Esophagus mucosa (tissue), 1 donor: ENCODE measurements around the gene KDM7A. TPM values are rescaled to one million over a fixed set of nuclear protein-coding genes. Genes with fewer than 3 reads are reported as not detected.

Experiments
- ATAC-seq: fragments of 200-7000 bp; cut with Tn5 transposase; one replicate; pipeline ENCODE4 v1.9.1; 2020
- total RNA-seq: library from RNA; stranded (reverse); gene quantifications from one replicate; pipeline ENCODE4 v1.2.4, GENCODE V29; 2023
- donor health status: DM: yes; HTN: yes; CAD: no.

Gene KDM7A
- total RNA-seq, 1 donor from 2014 or later = 22.3 TPM

DNA sequence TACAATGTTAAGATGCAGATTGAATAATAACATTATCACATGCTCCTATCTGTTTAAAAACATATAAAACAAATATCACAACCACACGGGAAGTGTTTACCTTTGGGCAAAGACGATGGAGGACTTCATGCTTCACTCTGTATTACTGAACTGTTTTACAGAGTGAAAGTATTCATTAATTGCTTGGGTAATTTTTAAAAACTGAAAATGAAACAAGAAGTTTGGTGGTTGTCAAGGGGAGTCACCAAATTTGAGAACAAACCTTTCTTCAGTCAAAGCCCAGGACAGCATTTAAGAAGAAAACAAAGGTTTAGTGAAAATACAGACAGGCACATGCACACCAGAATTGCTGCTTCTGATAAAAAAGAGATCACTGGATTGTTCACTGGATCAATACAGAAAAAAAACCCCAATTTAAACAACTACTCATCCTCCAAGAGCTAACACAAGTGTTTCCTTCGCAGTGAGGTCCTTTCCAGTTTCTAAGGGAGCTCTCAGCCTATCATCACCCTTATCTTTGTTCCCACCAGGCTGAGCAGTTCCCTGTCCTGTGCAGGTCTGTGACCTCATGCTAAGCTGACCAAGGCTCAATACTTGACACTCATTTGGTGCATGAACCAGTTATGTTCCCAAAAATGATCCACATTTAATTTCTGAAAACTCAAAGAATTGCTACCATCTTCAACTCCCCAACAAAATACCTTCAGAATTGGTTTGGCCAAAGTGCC is 122.8 kb downstream of the KDM7A start:
- ATAC-seq = no peak

DNA sequence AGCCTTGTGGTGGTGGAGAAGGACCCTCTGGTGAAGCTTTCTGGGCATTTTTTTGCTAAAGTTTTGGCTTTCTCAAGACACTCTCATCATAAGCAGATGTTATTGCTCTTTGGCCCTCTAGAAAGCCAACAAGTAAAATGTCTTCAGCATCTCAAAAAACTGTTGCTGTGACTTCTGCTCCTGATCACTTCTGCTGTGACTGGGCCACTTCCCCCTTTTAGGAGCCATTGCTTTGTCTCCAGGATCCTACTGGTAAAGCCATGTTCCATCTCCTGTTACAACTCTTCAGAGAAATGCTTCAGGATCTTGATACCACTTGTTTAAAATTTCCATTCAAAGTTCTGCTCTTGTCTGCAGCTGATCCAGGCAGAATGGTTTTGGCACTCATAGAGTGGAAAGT is 125.0 kb downstream of the KDM7A start:
- no peak for ATAC-seq

DNA sequence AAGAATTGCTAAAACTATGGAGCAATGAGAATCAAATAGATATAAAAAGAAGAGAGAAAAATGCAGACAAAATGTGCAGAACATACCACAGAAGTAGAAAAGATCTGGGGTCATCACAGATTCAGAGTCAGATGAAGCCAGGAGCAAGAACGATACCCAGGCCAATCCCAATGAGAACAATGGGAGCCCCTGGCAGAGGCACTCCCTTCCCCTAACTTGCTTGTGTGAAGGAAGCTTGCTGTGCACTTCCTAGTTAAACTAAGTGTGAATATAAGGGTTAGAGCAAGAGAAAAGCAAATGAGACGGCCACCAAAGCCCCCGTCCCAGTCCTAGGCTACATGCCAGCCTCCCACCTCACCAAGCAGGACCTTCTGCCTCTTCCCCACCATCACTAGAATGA is 126.7 kb downstream of the KDM7A start:
- no peak for ATAC-seq

DNA sequence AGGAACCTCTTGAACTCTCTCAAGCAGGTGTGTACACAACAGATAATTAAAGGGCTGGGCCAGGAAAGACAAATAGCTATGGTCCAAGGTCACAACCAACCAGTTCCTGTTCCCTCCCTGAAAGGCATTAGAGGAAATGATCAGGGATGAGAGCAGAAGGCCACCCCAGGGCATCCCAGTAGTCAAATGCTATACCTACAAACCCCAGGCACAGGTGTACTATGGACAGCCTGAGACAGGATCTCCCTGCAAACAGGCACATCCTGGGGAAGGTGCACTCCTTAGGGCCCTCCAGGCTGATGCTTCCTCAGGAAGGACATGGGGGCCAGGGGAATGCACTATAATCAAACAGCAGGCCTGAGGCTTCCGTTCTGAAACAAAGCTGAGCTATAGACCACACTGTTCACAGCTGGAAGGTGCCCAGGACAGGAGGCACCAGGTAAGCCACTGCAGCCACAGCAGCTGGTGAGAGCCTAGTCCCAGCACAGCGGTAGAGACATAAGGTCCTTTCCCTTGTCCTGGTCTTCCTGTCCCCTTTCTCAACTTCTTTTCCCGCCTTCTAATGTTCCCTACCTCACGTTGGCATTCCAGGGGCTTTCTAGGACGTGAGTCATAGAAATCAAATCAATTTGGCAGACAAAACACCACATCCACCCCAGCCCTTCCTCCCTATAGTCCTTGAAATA is 127.3 kb downstream of the KDM7A start:
- ATAC-seq = peak; percentile 78

DNA sequence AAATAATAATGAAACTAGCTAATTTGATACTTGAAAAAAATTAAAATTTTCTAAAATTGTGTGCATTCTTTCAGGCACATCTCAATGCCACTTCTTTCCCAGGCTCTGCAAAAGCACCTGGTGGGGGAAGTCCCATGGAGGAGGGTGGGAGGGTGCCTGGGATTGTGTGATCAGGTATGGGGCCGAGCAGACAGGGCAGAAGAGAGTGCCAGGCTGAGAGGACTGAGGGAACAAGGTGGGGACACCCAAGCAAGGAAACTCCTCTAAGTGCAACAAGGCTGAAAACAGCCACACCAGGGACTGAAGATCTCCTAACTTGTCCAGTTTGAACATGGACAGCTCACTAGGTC is 127.8 kb downstream of the KDM7A start:
- no peak for ATAC-seq

DNA sequence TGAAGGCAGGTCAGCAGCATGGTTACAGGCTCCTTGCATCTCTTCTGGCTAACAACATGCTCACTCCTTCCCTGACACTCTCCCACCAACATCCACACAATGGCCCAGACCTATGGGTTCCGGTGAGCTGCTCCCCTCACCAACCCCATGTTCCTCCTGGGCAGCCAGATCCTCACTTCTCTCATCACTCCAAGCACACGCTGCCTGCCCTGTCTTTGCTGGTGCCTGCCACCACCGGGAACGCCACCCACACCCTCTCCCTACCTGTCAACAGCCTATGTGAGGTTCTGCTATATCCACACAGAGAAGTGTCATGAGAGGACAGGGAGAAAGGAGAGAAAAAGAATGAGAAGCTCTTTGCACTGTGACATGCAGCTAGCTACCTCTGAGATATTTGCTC is 128.6 kb downstream of the KDM7A start:
- no peak for ATAC-seq

DNA sequence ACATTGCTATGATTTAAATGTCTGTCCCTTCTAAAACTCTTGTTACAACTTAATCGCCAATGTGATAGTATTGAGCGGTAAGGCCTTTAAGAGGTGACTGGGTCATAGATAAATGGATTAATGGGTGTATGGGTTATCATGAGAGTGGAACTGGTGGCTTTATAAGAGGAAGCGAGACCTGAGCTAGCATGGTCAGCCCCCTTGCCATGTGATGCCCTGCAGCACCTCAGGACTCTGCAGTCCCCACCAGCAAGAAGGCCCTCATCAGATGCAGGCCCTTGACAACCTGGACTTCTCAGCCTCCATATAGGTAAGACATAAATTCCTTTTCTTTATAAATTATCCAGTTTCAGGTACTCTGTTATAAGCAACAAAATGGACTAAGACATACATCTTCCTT is 129.6 kb downstream of the KDM7A start:
- ATAC-seq = no peak

DNA sequence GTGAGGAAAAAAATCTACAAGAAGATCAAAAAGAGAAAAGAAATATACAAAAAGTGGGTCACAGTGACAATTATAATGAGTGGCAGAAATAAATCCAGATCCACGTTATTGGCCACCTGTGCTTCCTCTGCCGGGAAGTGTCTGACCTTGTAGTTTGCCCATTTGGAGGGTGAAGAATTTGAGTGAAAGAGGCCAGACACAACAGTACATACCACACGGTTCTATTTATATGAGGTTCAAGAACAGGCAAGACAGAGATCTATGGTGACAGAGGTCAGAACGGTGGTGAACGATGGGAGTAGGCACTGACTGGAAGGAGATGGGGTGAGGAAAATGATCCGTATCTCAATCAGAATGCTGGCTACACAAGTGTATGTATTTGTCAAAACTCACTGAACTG is 131.1 kb downstream of the KDM7A start:
- ATAC-seq = no peak

DNA sequence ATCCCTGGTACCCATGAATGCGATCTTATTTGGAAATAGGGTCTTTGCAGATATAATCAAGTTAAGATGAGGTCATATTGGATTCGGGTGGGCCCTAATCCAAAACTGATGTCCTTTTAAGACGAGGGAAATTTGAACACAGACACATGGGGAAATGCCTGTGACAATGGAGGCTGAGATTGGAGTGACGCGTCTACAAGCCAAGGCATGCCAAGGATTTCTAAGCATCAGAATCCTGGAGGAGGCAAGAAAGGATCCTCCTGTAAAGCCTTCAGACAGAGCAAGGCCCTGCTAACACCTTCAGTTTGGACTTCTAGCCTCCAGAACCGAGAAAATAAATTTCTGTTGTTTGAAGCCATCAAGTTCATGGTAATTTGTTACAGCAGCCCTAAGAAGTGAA is 132.5 kb downstream of the KDM7A start:
- no peak for ATAC-seq

DNA sequence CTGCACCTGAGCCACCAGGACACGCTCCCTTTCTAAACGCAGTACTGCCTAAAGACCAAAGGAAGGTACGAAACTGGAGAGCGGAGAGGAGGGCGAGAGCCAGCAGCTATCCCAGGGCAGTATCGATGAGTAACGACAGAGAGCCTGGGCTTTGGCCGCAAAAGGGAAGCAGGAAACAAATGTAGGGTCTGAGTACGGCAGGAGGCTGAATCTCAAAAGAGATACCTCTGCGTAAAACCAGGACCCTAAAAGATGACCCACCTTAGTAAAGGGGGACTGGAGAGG is 134.5 kb downstream of the KDM7A start:
- no peak for ATAC-seq

DNA sequence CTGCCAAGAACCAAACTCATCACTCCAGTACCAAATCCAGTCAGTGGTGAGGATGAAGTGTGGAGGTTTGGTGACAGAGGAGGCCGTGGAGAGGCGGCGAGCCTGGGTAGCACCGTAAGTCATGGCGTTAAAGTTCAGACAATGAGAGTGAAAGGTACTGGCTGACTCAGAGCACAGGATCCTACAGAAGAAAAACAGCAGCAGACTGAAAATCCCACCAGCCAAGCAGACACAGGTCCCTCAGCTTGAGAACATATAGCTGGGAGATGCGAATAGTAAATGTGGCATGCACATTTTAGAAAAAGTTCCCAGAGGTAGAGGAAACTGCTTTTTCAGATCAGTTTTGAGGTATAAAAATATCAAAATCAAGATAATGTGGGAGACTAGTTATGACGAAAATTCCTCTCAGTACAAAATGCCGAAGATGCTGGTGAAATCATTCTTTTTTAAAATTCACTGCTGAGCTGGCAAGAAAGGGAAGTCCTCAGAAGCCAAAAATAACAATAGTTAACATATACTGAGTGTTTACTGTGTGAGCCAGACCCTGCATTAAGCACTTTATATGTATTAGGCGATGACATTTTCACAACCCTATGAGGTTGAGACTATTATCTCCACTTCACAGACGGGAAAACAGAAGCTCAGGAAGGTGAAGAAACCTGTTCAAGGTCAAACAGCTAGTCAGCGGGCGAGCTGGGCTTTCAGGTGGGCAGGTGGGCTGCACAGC is 135.0 kb downstream of the KDM7A start:
- no peak for ATAC-seq

DNA sequence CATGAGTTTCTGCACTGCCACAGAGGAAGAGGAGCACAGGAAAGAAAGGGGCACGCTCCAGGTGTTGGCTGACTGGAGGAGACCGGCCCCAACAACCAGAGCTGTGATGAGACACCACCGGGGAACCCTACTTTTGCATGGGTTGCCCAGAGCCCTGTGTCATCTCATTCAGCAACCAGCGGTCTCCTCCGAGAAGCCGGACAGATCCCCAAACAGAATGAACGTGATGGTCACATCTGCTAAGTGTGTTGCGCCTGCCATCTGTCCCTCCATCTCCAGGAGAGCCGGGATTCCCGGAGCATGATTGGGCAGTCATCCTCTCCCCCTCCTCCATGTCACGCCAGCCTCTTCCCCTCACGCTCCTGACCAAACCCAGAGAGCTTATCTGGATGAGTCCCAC is 136.9 kb downstream of the KDM7A start:
- no peak for ATAC-seq

DNA sequence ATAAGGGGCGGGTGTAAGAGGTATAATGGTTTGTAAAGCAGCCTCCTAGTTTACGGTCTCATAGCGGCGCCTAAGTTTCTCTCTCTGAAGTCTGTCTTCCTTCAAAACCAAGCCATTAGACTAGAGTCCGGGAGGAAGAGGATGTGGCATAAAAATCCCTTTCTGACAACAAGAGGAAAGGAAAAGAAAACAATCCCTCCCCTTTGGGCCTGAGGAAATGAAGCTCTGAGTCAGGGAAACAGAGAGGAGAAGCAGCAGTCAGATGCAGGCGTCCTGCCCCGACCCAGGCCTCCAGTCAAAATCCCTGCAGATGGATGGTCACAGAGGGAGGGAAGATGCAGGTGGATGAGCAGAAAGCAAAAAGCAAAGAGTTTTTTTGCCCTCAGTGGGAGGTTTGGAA is 137.7 kb downstream of the KDM7A start:
- no peak for ATAC-seq

DNA sequence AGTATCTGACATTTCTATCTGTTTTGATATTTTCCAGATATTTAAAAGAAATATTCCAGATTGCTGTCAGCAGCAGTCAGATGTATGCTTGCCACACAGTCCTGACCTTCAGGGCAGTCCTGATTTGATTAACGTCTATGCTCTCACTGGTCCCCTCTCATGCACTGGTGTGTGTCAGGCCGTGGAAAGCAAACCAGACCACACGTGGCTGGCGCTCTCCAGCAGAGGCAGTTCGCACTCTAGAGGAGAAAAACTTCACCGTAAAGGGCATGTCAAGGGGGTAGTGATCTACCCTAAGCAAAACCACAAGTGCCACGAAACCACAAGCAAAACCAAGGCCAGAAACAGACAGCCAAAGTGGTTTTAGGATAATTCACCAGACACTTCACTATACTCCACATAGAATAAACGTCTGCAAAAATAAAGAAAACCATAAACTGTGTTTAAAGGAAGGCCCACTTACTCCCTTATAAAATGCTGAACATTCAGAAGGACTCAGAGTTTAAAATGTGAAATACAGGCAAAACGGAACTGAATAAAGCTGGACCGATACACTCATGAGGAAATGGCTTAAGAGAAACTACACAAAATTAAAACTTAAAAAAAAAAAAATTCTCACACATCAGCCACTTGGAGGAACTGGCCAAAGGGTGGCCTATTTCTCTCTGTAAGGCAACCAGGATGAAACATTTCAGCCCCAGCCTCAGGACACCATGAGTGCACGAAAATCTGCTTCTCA is 140.4 kb downstream of the KDM7A start:
- ATAC-seq = no peak

DNA sequence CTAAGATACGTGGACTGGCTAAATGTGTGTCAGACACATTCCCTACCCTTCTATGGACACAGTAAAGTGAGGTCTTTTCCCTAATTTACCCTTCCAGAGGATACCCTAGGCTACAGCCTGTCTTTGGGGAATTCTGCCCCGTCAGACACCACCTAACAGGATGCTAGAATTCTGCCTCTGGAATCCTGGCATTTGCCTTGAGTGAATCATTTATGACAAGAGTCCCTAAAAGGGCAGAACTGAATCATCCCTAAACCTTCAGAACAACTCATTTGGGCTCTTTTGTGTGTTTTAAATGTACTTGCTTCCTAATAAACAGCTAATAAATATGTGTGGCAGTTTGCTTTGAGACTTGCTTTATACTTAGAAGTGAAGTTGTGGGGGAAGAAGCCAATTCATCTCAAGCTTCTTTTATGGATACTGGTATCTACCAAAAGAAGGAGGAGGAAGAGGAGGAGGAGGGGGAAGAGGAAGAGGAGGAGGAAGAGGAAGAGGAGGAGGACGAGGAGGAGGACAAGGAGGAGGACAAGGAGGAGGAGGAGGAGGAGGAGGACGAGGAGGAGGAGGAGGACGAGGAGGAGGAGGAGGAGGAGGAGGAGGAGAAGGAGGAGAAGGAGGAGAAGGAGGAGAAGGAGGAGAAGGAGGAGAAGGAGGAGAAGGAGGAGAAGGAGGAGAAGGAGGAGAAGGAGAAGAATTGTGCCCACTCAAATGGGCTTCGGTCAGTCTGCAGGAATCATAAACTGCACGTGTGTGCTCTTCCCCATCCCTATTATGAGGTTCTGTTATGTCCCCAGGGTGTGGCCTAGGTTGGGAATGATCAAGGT is 141.2 kb downstream of the KDM7A start:
- no peak for ATAC-seq

Other genes with a start within 250 kb of the KDM7A start
- gene PARP12, start 114.0 kb downstream of the KDM7A start, total RNA-seq = 15.2 TPM
- gene SLC37A3, start 221.5 kb upstream of the KDM7A start, total RNA-seq = 14.4 TPM
- gene RAB19, start 227.1 kb upstream of the KDM7A start, total RNA-seq = 0.20 TPM